HCT116 (cell line): ENCODE results near the gene TMEM51. TPM values are rescaled to one million over a fixed set of nuclear protein-coding genes. Genes with fewer than 3 reads are reported as not detected.

Source experiments
- ATAC-seq: fragments of 200-7000 bp; cut with Tn5 transposase; 2 replicates; pipeline ENCODE4 v1.9.1; 2020; ENCODE audit warnings: mild to moderate bottlenecking, moderate library complexity
- BruUV-seq: library from RNA; stranded (reverse); fragments of 400-500 nt; replicated peaks from 2 replicates; lab custom pipeline; 2021; lab: Mats Ljungman, UMichigan
- CTCF ChIA-PET: fragments of 300-600 bp; sonication (Branson Sonifier 250); formaldehyde crosslinking; loops from one replicate; lab custom pipeline; 2021; ENCODE audit warnings: antibody characterized with exemption; lab: Charles Lee
- POLR2A ChIA-PET: fragments of 300-600, 350-600 bp; sonication (Branson Sonifier 250); formaldehyde crosslinking; loops from one replicate; lab custom pipeline; 2021; ENCODE audit warnings: antibody characterized with exemption; lab: Charles Lee
- RAD21 ChIA-PET, 2 experiments: fragments of 300-600 bp; sonication (Branson Sonifier 250); formaldehyde crosslinking; loops; one replicate each; lab custom pipeline; 2023; ENCODE audit warnings: low total read pairs in 2 of 2; ENCODE audit not compliant: uncharacterized antibody in 2 of 2, unreplicated experiment in 2 of 2, low non-redundant PET in 1 of 2; lab: Charles Lee
- DNase-seq: peaks from one replicate; pipeline ENCODE4 v3.0.0-alpha.2; 2010; ENCODE audit warnings: low read depth, low spot score
- H2AFZ ChIP-seq: fragments of 200-600 bp; shearing (Covaris generic), sonication (generic); 2 replicates; pipeline ENCODE4 v1.6.1; 2017; ENCODE audit warnings: low read depth, mixed run types, mixed read lengths, antibody characterized with exemption, low read length; ENCODE audit not compliant: poor library complexity, severe bottlenecking
- H3K27ac ChIP-seq: 2 replicates; pipeline ENCODE4 v1.5.1; 2012; ENCODE audit warnings: low read depth, low read length
- H3K27me3 ChIP-seq: fragments of 200-600 bp; sonication (generic); 2 replicates; pipeline ENCODE4 v1.6.1; 2016; ENCODE audit warnings: mixed run types, low read length, mixed read lengths; ENCODE audit not compliant: insufficient read depth
- H3K36me3 ChIP-seq, 2 experiments: fragments of 200-500 bp in 1 of 2; fragments of 200-600 bp in 1 of 2; sonication (Bioruptor generic) in 1 of 2; sonication (generic) in 1 of 2; 2 replicates each; pipeline versions ENCODE4 v1.5.1 to v1.6.1; 2014 to 2016; ENCODE audit warnings: low read length in 2 of 2, inconsistent platforms in 1 of 2, mixed read lengths in 1 of 2, mixed run types in 1 of 2; ENCODE audit not compliant: insufficient read depth in 2 of 2, control insufficient read depth in 1 of 2
- H3K4me1 ChIP-seq, 2 experiments: fragments of 200-600 bp in 1 of 2; sonication (generic) in 1 of 2; 2 replicates each; pipeline versions ENCODE4 v1.5.1 to v1.6.1; 2012 to 2017; ENCODE audit warnings: low read length in 2 of 2, inconsistent platforms in 1 of 2, mild to moderate bottlenecking in 1 of 2, mixed read lengths in 1 of 2, mixed run types in 1 of 2, moderate library complexity in 1 of 2; ENCODE audit not compliant: insufficient read depth in 2 of 2, control insufficient read depth in 1 of 2
- H3K4me2 ChIP-seq: fragments of 200-600 bp; sonication (generic); 2 replicates; pipeline ENCODE4 v1.6.1; 2017; ENCODE audit warnings: mixed run types, low read length, mixed read lengths
- H3K4me3 ChIP-seq, 2 experiments: fragments of 200-600 bp in 1 of 2; sonication (generic) in 1 of 2; replicated peaks in 1 of 2; 2 replicates each; pipeline ENCODE4 v1.5.1; 2011 to 2016; ENCODE audit warnings: low read length in 2 of 2, control low read depth in 1 of 2, low read depth in 1 of 2, mild to moderate bottlenecking in 1 of 2, mixed read lengths in 1 of 2, mixed run types in 1 of 2
- H3K79me2 ChIP-seq: fragments of 200-600 bp; sonication (generic); 2 replicates; pipeline ENCODE4 v1.6.1; 2017; ENCODE audit warnings: mild to moderate bottlenecking, mixed run types, low read length, moderate library complexity, mixed read lengths; ENCODE audit not compliant: insufficient read depth
- H3K9ac ChIP-seq: fragments of 200-600 bp; sonication (generic); 2 replicates; pipeline ENCODE4 v1.6.1; 2016; ENCODE audit warnings: low read length, mixed read lengths
- H3K9me2 ChIP-seq: fragments of 200-600 bp; sonication (generic), shearing (Covaris generic); 2 replicates; pipeline ENCODE4 v1.6.1; 2017; ENCODE audit warnings: mixed run types, mild to moderate bottlenecking, moderate library complexity; ENCODE audit not compliant: insufficient read depth
- H3K9me3 ChIP-seq, 2 experiments: fragments of 200-500 bp in 1 of 2; fragments of 200-600 bp in 1 of 2; sonication (Bioruptor generic) in 1 of 2; sonication (generic) in 1 of 2; 2 replicates each; pipeline ENCODE4 v1.6.1; 2014 to 2017; ENCODE audit warnings: low read length in 2 of 2, mixed read lengths in 2 of 2, inconsistent platforms in 1 of 2, low read depth in 1 of 2, mild to moderate bottlenecking in 1 of 2, mixed run types in 1 of 2, moderate library complexity in 1 of 2; ENCODE audit not compliant: control insufficient read depth in 1 of 2, insufficient read depth in 1 of 2
- H4K20me1 ChIP-seq: fragments of 200-600 bp; sonication (generic), shearing (Covaris generic); 2 replicates; pipeline ENCODE4 v1.6.1; 2017; ENCODE audit warnings: mixed run types, mild to moderate bottlenecking, moderate library complexity; ENCODE audit not compliant: insufficient read depth
- CEBPB ChIP-seq: IDR thresholded peaks from 2 replicates; pipeline ENCODE4 v1.6.1; 2012; ENCODE audit warnings: low read depth
- POLR2A ChIP-seq: IDR thresholded peaks from 2 replicates; pipeline ENCODE4 v1.7.0; 2011; ENCODE audit warnings: borderline replicate concordance; ENCODE audit not compliant: insufficient read depth, insufficient read length; ENCODE audit errors: extremely low read depth
- POLR2AphosphoS5 ChIP-seq: IDR thresholded peaks from 2 replicates; pipeline ENCODE4 v1.6.1; 2011; ENCODE audit warnings: mild to moderate bottlenecking, low read depth, low read length, moderate library complexity
- SP1 ChIP-seq: IDR thresholded peaks from 2 replicates; pipeline ENCODE4 v1.6.1; 2012; ENCODE audit warnings: low read depth
- SRF ChIP-seq: IDR thresholded peaks from 2 replicates; pipeline ENCODE4 v1.6.1; 2012; ENCODE audit warnings: low read depth
- TCF7L2 ChIP-seq: IDR thresholded peaks from 2 replicates; pipeline ENCODE4 v1.7.0; 2011; ENCODE audit warnings: borderline replicate concordance, inconsistent platforms; ENCODE audit not compliant: insufficient read depth, insufficient read length; ENCODE audit errors: extremely low read depth
- ZFX ChIP-seq: fragments of 450-650 bp; IDR thresholded peaks from 2 replicates; pipeline ENCODE4 v1.6.1; 2017
- ZNF274 ChIP-seq: fragments of 200-500 bp; sonication (Bioruptor generic); IDR thresholded peaks from 2 replicates; pipeline ENCODE4 v1.6.1; 2014; ENCODE audit warnings: mild to moderate bottlenecking, low read depth, low read length, inconsistent platforms
- intact Hi-C: fragments of 100-400 bp; cut with micrococcal nuclease; formaldehyde crosslinking; loops from 2 replicates; pipeline ENCODE4 v1.10.0; 2022
- total RNA-seq: library from RNA; stranded (reverse); gene quantifications from one replicate; pipeline ENCODE4 v1.2.1, GENCODE V29; 2021; ENCODE audit not compliant: unreplicated experiment
- TF ChIP-seq, protein P1 (sequence below): IDR thresholded peaks from 2 replicates; pipeline ENCODE4 v1.6.1; 2012
- TF ChIP-seq, protein P2 (sequence below): IDR thresholded peaks from 2 replicates; pipeline ENCODE4 v1.6.1; 2012
- TF ChIP-seq, protein P3 (sequence below): IDR thresholded peaks from 2 replicates; pipeline ENCODE4 v1.6.1; 2012; ENCODE audit warnings: low read depth

TMEM51 gene
- total RNA-seq, 1 experiment from 2014 or later = 16.6 TPM

DNA sequence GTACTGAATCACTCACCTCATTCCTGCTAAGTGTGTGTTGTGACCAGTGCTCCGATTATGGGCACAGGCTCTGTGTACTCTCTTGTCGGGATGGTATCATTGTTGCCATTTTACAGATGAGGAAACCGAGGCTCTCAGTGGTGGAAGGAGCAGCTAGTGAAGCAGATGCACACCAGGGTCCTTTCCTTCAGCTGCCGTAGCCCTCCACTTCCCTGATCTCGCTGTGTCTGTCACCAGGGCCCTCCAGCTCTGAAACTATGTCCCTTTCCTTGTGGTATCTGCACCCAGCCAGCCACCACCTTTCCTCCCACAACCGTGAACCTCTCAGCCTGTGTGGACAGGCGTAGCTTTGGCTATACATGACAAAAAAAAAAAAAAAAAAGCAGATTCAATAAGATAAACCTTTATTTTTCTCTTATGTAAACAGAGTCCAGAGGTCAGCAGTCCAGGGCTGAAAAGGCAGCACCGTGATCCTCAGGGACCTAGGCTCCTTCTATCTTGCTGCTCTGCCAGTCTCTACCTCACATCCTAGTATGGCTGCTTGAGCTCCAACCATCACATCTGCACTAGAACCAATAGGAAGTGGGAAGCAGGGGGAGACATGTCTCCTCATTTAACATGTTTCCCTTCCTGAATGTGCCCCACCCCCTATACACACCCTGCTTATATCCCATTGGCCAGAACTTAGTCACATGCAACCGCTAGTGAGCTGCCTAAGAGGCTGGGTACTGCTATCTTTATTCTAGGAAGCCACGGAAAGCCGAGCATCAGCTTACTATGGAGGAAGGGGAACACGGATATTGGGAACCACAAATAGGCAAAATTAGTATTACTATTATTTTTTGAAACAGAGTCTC lies 44.3 kb downstream of the TMEM51 start:
- TF ChIP-seq, protein P1, sequence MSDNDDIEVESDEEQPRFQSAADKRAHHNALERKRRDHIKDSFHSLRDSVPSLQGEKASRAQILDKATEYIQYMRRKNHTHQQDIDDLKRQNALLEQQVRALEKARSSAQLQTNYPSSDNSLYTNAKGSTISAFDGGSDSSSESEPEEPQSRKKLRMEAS = peak; percentile 30; the same call in 1 of the 2 replicates
- no peak; the same call in 1 of the 2 replicates for TF ChIP-seq SP1
- TF ChIP-seq, all 23 proteins: peak for 1
- Histone ChIP-seq H3K9ac (no peak overlapping the region), H3K9me3 (no peaks in the 10 kb centered on the region), H3K4me3 (no peak overlapping the region), H3K4me1 (peaks cover 36 to 79% of the 10 kb centered on the region in 2 experiments), H3K36me3 (no peaks in the 10 kb centered on the region), H3K27ac (no peak overlapping the region; the same call in 1 of the 2 replicates), H2AFZ (no peak overlapping the region), H3K4me2 (peak overlapping the region; percentile 14; the same call in 1 of the 2 replicates), H3K27me3 (no peaks in the 10 kb centered on the region), H4K20me1 (no peaks in the 10 kb centered on the region), H3K9me2 (no peaks in the 10 kb centered on the region), H3K79me2 (peaks cover 66% of the 10 kb centered on the region)
- ATAC-seq (peak; percentile 53), DNase-seq (no peak)
- RAD21 ChIA-PET = no interaction called here
- POLR2A ChIA-PET = no interaction called here
- CTCF ChIA-PET = interaction anchor here (1.8 to 2.3 kb wide), 2 partner anchors 46 to 69 kb away, joined by 5 to 7 read pairs; no protein-coding TSS in a partner anchor
- no TSS peak for BruUV-seq
- intact Hi-C loops = no loop called here

GRCh38 chr1:15198684-15199083 lies 45.1 kb downstream of the TMEM51 start:
- no peak for DNase-seq
- Histone ChIP-seq H3K27me3 (no peaks in the 10 kb centered on the region), H2AFZ (no peak overlapping the region), H3K4me1 (peaks cover 36 to 87% of the 10 kb centered on the region in 2 experiments), H3K9me2 (no peaks in the 10 kb centered on the region), H4K20me1 (no peaks in the 10 kb centered on the region), H3K4me3 (no peak overlapping the region), H3K9ac (no peak overlapping the region), H3K9me3 (no peaks in the 10 kb centered on the region), H3K4me2 (no peak overlapping the region), H3K36me3 (no peaks in the 10 kb centered on the region), H3K27ac (no peak overlapping the region), H3K79me2 (peaks cover 74% of the 10 kb centered on the region)
- intact Hi-C loops = no loop called here
- no TSS peak for BruUV-seq
- ATAC-seq = no peak
- ChIA-PET CTCF (interaction anchor here (1.1 to 1.8 kb wide), 2 partner anchors 57 to 70 kb away, joined by 3 to 5 read pairs; no protein-coding TSS in a partner anchor), POLR2A (no interaction called here), RAD21 (no interaction called here)
- TF ChIP-seq CEBPB (no peak), TCF7L2 (no peak), POLR2A (no peak), ZNF274 (no peak), ZFX (no peak), POLR2AphosphoS5 (no peak), SP1 (no peak), SRF (no peak)
- TF ChIP-seq, protein P2, sequence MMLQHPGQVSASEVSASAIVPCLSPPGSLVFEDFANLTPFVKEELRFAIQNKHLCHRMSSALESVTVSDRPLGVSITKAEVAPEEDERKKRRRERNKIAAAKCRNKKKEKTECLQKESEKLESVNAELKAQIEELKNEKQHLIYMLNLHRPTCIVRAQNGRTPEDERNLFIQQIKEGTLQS = no peak
- TF ChIP-seq, protein P3, sequence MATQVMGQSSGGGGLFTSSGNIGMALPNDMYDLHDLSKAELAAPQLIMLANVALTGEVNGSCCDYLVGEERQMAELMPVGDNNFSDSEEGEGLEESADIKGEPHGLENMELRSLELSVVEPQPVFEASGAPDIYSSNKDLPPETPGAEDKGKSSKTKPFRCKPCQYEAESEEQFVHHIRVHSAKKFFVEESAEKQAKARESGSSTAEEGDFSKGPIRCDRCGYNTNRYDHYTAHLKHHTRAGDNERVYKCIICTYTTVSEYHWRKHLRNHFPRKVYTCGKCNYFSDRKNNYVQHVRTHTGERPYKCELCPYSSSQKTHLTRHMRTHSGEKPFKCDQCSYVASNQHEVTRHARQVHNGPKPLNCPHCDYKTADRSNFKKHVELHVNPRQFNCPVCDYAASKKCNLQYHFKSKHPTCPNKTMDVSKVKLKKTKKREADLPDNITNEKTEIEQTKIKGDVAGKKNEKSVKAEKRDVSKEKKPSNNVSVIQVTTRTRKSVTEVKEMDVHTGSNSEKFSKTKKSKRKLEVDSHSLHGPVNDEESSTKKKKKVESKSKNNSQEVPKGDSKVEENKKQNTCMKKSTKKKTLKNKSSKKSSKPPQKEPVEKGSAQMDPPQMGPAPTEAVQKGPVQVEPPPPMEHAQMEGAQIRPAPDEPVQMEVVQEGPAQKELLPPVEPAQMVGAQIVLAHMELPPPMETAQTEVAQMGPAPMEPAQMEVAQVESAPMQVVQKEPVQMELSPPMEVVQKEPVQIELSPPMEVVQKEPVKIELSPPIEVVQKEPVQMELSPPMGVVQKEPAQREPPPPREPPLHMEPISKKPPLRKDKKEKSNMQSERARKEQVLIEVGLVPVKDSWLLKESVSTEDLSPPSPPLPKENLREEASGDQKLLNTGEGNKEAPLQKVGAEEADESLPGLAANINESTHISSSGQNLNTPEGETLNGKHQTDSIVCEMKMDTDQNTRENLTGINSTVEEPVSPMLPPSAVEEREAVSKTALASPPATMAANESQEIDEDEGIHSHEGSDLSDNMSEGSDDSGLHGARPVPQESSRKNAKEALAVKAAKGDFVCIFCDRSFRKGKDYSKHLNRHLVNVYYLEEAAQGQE = no peak
- TF ChIP-seq, protein P1 = no peak
